ENCODE results near the gene TGM6. TPM values are rescaled to one million over a fixed set of nuclear protein-coding genes. Genes with fewer than 3 reads are reported as not detected.

TGM6 gene
- total RNA-seq, 1 experiment from 2014 or later = not detected

DNA sequence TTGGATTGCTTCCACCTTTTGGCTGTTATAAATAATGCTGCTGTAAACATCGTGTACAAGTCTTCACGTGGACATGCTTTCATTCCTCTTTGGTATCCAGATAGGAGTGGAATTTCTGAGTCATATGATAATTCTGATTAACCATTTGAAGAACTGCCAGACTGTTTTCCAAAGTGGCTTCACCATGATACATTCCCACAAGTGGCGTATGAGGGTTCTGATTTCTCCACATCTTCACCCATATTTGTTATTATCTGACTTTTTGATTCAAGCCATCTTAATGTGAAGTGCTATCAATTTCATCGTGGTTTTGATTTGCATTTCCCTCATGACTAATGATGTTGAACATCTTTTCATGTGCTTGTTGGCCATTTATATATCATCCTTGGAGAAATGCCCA lies 92.8 kb downstream of the TGM6 start:
- ChIA-PET CTCF (no interaction called here), POLR2A (no interaction called here)
- no peaks in the 10 kb centered on the region for H3K9me3 Mint-ChIP-seq
- DNase-seq (ENCODE audit: low spot score) (no peak), ATAC-seq (no peak)
- TF ChIP-seq ZNF138 (CRISPR knock-in tag; conservative IDR thresholded peaks at IDR 0.05) (no peak), OVOL2 (CRISPR knock-in tag; IDR thresholded peaks at IDR 0.05; ENCODE audit: borderline replicate concordance) (no peak), NFE2L1 (CRISPR knock-in tag; IDR thresholded peaks at IDR 0.05) (no peak), SOX15 (CRISPR knock-in tag; IDR thresholded peaks at IDR 0.05) (no peak), IRF2 (CRISPR knock-in tag; IDR thresholded peaks at IDR 0.05; ENCODE audit: borderline replicate concordance, low read depth) (no peak), TEAD1 (CRISPR knock-in tag; IDR thresholded peaks at IDR 0.05) (no peak), RORB (CRISPR knock-in tag; IDR thresholded peaks at IDR 0.05) (no peak), CREB1 (CRISPR knock-in tag; IDR thresholded peaks at IDR 0.05) (no peak), ATF1 (CRISPR knock-in tag; IDR thresholded peaks at IDR 0.05) (no peak), SP1 (CRISPR knock-in tag; conservative IDR thresholded peaks at IDR 0.05) (no peak)
- TF ChIP-seq, protein P1, sequence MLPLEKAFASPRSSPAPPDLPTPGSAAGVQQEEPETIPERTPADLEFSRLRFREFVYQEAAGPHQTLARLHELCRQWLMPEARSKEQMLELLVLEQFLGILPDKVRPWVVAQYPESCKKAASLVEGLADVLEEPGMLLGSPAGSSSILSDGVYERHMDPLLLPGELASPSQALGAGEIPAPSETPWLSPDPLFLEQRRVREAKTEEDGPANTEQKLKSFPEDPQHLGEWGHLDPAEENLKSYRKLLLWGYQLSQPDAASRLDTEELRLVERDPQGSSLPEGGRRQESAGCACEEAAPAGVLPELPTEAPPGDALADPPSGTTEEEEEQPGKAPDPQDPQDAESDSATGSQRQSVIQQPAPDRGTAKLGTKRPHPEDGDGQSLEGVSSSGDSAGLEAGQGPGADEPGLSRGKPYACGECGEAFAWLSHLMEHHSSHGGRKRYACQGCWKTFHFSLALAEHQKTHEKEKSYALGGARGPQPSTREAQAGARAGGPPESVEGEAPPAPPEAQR (CRISPR knock-in tag; IDR thresholded peaks at IDR 0.05) = no peak
- TF ChIP-seq, protein P2, sequence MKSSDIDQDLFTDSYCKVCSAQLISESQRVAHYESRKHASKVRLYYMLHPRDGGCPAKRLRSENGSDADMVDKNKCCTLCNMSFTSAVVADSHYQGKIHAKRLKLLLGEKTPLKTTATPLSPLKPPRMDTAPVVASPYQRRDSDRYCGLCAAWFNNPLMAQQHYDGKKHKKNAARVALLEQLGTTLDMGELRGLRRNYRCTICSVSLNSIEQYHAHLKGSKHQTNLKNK (CRISPR knock-in tag; IDR thresholded peaks at IDR 0.05) = no peak
- TF ChIP-seq, protein P3, sequence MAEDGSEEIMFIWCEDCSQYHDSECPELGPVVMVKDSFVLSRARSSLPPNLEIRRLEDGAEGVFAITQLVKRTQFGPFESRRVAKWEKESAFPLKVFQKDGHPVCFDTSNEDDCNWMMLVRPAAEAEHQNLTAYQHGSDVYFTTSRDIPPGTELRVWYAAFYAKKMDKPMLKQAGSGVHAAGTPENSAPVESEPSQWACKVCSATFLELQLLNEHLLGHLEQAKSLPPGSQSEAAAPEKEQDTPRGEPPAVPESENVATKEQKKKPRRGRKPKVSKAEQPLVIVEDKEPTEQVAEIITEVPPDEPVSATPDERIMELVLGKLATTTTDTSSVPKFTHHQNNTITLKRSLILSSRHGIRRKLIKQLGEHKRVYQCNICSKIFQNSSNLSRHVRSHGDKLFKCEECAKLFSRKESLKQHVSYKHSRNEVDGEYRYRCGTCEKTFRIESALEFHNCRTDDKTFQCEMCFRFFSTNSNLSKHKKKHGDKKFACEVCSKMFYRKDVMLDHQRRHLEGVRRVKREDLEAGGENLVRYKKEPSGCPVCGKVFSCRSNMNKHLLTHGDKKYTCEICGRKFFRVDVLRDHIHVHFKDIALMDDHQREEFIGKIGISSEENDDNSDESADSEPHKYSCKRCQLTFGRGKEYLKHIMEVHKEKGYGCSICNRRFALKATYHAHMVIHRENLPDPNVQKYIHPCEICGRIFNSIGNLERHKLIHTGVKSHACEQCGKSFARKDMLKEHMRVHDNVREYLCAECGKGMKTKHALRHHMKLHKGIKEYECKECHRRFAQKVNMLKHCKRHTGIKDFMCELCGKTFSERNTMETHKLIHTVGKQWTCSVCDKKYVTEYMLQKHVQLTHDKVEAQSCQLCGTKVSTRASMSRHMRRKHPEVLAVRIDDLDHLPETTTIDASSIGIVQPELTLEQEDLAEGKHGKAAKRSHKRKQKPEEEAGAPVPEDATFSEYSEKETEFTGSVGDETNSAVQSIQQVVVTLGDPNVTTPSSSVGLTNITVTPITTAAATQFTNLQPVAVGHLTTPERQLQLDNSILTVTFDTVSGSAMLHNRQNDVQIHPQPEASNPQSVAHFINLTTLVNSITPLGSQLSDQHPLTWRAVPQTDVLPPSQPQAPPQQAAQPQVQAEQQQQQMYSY (CRISPR knock-in tag; IDR thresholded peaks at IDR 0.05) = no peak
- TF ChIP-seq, protein P4, sequence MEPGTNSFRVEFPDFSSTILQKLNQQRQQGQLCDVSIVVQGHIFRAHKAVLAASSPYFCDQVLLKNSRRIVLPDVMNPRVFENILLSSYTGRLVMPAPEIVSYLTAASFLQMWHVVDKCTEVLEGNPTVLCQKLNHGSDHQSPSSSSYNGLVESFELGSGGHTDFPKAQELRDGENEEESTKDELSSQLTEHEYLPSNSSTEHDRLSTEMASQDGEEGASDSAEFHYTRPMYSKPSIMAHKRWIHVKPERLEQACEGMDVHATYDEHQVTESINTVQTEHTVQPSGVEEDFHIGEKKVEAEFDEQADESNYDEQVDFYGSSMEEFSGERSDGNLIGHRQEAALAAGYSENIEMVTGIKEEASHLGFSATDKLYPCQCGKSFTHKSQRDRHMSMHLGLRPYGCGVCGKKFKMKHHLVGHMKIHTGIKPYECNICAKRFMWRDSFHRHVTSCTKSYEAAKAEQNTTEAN (CRISPR knock-in tag; IDR thresholded peaks at IDR 0.05) = no peak
- TF ChIP-seq, protein P5, sequence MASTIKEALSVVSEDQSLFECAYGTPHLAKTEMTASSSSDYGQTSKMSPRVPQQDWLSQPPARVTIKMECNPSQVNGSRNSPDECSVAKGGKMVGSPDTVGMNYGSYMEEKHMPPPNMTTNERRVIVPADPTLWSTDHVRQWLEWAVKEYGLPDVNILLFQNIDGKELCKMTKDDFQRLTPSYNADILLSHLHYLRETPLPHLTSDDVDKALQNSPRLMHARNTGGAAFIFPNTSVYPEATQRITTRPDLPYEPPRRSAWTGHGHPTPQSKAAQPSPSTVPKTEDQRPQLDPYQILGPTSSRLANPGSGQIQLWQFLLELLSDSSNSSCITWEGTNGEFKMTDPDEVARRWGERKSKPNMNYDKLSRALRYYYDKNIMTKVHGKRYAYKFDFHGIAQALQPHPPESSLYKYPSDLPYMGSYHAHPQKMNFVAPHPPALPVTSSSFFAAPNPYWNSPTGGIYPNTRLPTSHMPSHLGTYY (CRISPR knock-in tag; IDR thresholded peaks at IDR 0.05) = no peak
- TF ChIP-seq, protein P6, sequence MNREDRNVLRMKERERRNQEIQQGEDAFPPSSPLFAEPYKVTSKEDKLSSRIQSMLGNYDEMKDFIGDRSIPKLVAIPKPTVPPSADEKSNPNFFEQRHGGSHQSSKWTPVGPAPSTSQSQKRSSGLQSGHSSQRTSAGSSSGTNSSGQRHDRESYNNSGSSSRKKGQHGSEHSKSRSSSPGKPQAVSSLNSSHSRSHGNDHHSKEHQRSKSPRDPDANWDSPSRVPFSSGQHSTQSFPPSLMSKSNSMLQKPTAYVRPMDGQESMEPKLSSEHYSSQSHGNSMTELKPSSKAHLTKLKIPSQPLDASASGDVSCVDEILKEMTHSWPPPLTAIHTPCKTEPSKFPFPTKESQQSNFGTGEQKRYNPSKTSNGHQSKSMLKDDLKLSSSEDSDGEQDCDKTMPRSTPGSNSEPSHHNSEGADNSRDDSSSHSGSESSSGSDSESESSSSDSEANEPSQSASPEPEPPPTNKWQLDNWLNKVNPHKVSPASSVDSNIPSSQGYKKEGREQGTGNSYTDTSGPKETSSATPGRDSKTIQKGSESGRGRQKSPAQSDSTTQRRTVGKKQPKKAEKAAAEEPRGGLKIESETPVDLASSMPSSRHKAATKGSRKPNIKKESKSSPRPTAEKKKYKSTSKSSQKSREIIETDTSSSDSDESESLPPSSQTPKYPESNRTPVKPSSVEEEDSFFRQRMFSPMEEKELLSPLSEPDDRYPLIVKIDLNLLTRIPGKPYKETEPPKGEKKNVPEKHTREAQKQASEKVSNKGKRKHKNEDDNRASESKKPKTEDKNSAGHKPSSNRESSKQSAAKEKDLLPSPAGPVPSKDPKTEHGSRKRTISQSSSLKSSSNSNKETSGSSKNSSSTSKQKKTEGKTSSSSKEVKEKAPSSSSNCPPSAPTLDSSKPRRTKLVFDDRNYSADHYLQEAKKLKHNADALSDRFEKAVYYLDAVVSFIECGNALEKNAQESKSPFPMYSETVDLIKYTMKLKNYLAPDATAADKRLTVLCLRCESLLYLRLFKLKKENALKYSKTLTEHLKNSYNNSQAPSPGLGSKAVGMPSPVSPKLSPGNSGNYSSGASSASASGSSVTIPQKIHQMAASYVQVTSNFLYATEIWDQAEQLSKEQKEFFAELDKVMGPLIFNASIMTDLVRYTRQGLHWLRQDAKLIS (CRISPR knock-in tag; IDR thresholded peaks at IDR 0.05; ENCODE audit: borderline replicate concordance) = no peak
- TF ChIP-seq, protein P7, sequence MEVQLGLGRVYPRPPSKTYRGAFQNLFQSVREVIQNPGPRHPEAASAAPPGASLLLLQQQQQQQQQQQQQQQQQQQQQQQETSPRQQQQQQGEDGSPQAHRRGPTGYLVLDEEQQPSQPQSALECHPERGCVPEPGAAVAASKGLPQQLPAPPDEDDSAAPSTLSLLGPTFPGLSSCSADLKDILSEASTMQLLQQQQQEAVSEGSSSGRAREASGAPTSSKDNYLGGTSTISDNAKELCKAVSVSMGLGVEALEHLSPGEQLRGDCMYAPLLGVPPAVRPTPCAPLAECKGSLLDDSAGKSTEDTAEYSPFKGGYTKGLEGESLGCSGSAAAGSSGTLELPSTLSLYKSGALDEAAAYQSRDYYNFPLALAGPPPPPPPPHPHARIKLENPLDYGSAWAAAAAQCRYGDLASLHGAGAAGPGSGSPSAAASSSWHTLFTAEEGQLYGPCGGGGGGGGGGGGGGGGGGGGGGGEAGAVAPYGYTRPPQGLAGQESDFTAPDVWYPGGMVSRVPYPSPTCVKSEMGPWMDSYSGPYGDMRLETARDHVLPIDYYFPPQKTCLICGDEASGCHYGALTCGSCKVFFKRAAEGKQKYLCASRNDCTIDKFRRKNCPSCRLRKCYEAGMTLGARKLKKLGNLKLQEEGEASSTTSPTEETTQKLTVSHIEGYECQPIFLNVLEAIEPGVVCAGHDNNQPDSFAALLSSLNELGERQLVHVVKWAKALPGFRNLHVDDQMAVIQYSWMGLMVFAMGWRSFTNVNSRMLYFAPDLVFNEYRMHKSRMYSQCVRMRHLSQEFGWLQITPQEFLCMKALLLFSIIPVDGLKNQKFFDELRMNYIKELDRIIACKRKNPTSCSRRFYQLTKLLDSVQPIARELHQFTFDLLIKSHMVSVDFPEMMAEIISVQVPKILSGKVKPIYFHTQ (CRISPR knock-in tag; IDR thresholded peaks at IDR 0.05) = no peak
- TF ChIP-seq, protein P8, sequence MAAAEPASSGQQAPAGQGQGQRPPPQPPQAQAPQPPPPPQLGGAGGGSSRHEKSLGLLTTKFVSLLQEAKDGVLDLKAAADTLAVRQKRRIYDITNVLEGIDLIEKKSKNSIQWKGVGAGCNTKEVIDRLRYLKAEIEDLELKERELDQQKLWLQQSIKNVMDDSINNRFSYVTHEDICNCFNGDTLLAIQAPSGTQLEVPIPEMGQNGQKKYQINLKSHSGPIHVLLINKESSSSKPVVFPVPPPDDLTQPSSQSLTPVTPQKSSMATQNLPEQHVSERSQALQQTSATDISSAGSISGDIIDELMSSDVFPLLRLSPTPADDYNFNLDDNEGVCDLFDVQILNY (CRISPR knock-in tag; IDR thresholded peaks at IDR 0.05) = no peak
- no peaks in the 10 kb centered on the region; the same call in 1 of the 2 replicates for H3K27me3 Mint-ChIP-seq (ENCODE audit: low read depth)
- H3K27ac Mint-ChIP-seq = no peak overlapping the region
- peaks cover 41% of the 10 kb centered on the region for H3K4me1 Mint-ChIP-seq
- H3K4me3 Mint-ChIP-seq = no peak overlapping the region
- peaks cover 16% of the 10 kb centered on the region for H3K36me3 Mint-ChIP-seq

Data from WTC11 (cell line).